Right atrium auricular region (tissue), 2 donors: ENCODE results near the gene CASTOR1. TPM values are rescaled to one million over a fixed set of nuclear protein-coding genes. Genes with fewer than 3 reads are reported as not detected.

ENCODE experiments used
- DNase-seq: peaks from one replicate; pipeline ENCODE4 v3.0.0-alpha.2; 2019; ENCODE audit warnings: low spot score
- H3K27ac ChIP-seq, 2 donors: fragments of 200-600 bp; sonication (generic); 1 replicate in 1 of 2; 2 replicates in 1 of 2; pipeline ENCODE4 v1.5.1; 2016 to 2019
- H3K27me3 ChIP-seq, 2 donors: fragments of 200-600 bp; sonication (generic); one replicate each; pipeline versions ENCODE4 v1.5.1 to v1.6.0; 2017 to 2019
- H3K36me3 ChIP-seq: fragments of 200-600 bp; sonication (generic); one replicate; pipeline ENCODE4 v1.5.1; 2016
- H3K4me1 ChIP-seq, 2 donors: fragments of 200-600 bp; sonication (generic); one replicate each; pipeline versions ENCODE4 v1.5.1 to v1.6.0; 2017 to 2019
- H3K4me3 ChIP-seq, 2 donors: fragments of 200-600 bp; sonication (generic); 1 replicate in 1 of 2; 2 replicates in 1 of 2; pipeline ENCODE4 v1.5.1; 2017 to 2019; ENCODE audit warnings: mild to moderate bottlenecking in 1 of 2, moderate library complexity in 1 of 2
- H3K9me3 ChIP-seq, 2 donors: fragments of 200-600 bp; sonication (generic); one replicate each; pipeline ENCODE4 v1.5.1; 2019
- total RNA-seq, 2 donors: library from RNA; depleted of rRNA; stranded (reverse); fragments of >200 nt; gene quantifications; one replicate each; pipeline ENCODE4 v1.1.0, GENCODE V29; 2016
- TF ChIP-seq, protein P1 (sequence below), 2 donors: fragments of 200-600 bp; sonication (generic); IDR thresholded peaks; one replicate each; pipeline ENCODE4 v1.5.1; 2019; ENCODE audit warnings: antibody characterized with exemption in 2 of 2

Gene CASTOR1
- total RNA-seq, 2 donors from 2014 or later, result 8.1 to 12.5 TPM

DNA sequence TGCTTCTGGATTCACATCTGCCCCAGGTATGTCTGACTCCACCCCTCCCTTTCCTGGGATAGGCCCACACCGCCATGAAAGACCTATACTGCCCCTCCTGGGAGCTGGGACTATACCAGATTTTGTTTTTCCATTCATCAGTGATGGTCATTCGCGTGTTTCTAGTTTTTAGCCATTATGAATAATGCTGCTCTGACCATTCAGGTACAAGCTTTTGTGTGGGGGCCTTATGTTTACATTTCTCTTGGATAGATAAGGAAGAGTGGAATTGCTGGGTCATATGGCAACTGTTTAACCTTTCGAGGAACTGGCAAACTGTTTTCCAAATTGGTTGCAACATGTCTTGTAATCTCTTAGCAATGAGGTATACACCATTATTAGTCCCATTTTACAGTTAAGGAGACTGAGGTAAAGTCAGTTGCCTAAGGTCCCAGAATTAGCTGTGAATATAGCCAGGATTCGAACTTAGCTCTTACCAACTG, 38.6 kb upstream of the CASTOR1 start:
- Histone ChIP-seq H3K27ac (no peak overlapping the region), H3K9me3 (no peaks in the 10 kb centered on the region)
- DNase-seq, result no peak

DNA sequence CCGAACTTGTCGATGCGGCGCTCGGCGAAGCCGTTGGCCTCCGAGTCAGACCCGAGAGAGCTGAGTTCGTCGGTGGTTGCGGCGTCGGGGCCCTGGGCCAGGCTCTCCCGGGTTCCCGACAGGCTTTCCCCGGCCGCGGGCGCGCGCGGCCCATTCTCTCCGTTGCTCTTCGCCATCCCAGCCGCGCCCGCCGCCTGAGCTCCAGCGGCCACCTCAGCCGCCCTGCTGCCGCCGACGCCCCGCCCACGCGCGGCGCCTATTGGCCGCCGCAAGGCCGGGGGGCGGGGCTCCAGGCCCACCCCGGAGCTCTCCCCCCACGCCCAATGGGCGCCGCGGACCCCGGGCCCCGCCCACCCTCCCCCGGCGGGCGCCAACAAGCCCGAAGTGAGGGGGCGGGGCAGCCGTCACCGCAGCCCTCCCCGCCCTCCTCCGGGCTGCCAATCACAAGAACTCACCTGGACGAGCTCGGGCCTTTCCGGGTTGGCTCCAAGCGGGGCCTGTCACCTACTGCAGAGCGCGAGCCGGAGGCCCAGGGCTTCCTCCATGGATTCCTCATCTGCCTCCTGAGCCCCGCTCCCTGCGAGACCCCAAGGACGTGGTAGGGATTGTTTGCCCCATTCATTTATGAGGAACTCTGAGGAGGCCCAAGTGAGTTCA, 37.5 kb upstream of the CASTOR1 start, which contains the start of gene TBC1D10A:
Gene TBC1D10A, minus strand, starts transcription at position 236 of the 657 bp plus-strand sequence. Its CDS starts 60 bp downstream, at position 176.
- TF ChIP-seq, protein P1, sequence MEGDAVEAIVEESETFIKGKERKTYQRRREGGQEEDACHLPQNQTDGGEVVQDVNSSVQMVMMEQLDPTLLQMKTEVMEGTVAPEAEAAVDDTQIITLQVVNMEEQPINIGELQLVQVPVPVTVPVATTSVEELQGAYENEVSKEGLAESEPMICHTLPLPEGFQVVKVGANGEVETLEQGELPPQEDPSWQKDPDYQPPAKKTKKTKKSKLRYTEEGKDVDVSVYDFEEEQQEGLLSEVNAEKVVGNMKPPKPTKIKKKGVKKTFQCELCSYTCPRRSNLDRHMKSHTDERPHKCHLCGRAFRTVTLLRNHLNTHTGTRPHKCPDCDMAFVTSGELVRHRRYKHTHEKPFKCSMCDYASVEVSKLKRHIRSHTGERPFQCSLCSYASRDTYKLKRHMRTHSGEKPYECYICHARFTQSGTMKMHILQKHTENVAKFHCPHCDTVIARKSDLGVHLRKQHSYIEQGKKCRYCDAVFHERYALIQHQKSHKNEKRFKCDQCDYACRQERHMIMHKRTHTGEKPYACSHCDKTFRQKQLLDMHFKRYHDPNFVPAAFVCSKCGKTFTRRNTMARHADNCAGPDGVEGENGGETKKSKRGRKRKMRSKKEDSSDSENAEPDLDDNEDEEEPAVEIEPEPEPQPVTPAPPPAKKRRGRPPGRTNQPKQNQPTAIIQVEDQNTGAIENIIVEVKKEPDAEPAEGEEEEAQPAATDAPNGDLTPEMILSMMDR (IDR thresholded peaks at IDR 0.05), result no peak
- H3K27ac ChIP-seq, result peak within 1 kb of the TSS; percentile 89 to 90
- no peaks in the 10 kb centered on the region for H3K27me3 ChIP-seq
- no peaks in the 10 kb centered on the region for H3K9me3 ChIP-seq
- H3K36me3 ChIP-seq, result no peaks in the 10 kb centered on the region
- peak; percentile 83 for DNase-seq
- H3K4me3 ChIP-seq, result peak within 1 kb of the TSS; percentile 91 to 99
- H3K4me1 ChIP-seq, result peaks cover 0 to 47% of the 10 kb centered on the region in 2 donors

More for the DNA sequence above, 38.6 kb upstream of the CASTOR1 start:
- TF ChIP-seq, protein P1 (IDR thresholded peaks at IDR 0.05), result no peak
- Histone ChIP-seq H3K36me3 (peaks cover 7% of the 10 kb centered on the region), H3K27me3 (no peaks in the 10 kb centered on the region), H3K4me1 (peaks cover 0 to 37% of the 10 kb centered on the region in 2 donors), H3K4me3 (no peak overlapping the region)

DNA sequence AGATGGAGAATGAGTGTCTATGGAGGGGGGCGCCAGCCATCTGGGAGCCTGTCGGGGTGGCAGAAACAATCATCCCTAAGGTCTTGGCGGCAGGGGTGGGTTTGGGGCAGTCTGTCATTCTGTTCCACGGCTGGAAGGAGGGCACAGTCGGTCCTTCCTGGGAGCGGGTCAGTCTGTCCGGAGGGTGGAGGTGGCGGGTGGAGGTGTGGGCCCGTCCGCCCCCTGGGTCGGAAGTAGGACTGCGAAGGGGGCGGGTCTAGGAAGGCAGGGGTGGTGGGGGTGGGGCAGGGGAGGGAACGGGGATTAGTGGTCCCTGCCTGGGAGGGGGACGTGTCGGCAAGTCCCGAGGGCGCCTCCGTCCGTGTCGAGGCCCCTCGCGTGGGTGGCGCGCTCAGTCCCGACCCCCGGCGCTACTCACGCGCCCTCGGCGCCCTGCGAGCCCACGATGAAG, 37.0 kb upstream of the CASTOR1 start:
- H3K36me3 ChIP-seq, result no peaks in the 10 kb centered on the region
- no peak for DNase-seq
- H3K4me3 ChIP-seq, result peak overlapping the region; percentile 91 to 99
- H3K27ac ChIP-seq, result peak overlapping the region; percentile 89 to 90
- H3K4me1 ChIP-seq, result peaks cover 0 to 52% of the 10 kb centered on the region in 2 donors
- H3K9me3 ChIP-seq, result no peaks in the 10 kb centered on the region
- H3K27me3 ChIP-seq, result no peaks in the 10 kb centered on the region
- TF ChIP-seq, protein P1 (IDR thresholded peaks at IDR 0.05), result no peak

DNA sequence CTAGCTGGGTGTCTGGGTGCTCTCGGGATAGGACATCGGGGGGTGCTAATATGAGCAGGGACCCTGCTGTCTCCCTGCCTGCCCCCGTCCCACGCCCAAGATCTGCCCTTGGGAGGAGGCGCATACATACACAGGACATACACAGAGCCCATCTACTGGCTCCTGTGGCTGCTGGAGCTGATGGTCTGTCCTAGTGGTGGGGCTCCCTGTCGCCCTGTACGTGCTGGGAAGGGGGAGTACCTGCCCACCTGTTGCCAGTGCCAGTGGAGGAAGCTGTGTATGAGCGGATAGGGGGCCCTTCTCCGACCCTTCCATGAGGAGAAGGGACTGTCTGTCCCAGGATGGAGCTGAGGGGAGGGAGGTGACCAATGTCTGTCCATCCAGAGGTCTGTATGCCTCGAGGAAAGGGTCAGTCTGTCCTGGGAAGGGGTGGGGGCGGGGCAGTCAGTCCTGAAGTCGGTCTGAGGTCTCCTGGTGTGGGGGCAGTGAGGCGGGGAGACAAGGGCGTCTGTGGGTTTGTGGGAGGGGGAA, 36.5 kb upstream of the CASTOR1 start:
- no peak for DNase-seq
- no peaks in the 10 kb centered on the region for H3K9me3 ChIP-seq
- peak overlapping the region; percentile 91 to 99 for H3K4me3 ChIP-seq
- TF ChIP-seq, protein P1 (IDR thresholded peaks at IDR 0.05), result no peak
- peaks cover 0 to 57% of the 10 kb centered on the region in 2 donors for H3K4me1 ChIP-seq
- no peaks in the 10 kb centered on the region for H3K27me3 ChIP-seq
- H3K36me3 ChIP-seq, result no peaks in the 10 kb centered on the region
- H3K27ac ChIP-seq, result peak overlapping the region; percentile 89 to 90

DNA sequence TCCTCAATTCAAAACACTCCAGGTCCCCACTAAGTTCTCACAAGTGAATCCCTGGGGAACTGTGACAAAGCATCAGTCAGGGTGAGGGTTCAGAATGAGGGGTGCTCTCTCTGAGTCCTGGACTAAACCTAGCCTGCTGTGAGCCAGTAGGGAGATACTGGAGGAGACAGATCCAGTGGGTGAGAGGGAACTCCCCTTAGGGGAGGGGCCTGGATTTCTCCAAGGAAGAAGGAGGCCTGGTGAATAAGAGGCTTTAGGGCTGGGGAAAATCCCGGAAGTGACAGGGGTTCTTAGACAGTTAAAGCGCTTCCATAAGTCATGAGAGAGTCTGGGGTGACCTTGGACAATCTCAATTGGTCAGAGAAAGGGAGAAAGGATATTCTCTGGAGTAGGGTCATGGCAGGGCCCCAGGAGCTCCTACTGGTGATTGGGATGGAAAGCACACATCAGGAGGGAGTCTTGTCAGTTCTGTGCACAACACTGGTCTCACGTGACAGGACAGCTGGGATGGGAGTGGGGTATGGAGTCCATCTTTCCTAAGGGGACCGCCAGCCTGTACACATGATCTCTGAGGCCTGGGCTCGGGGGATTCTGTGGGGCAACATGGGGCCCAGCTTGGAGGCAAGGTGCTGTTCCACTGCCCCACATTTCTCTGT, 35.9 kb upstream of the CASTOR1 start:
- Histone ChIP-seq H3K27ac (peak overlapping the region; percentile 89 to 90), H3K27me3 (no peaks in the 10 kb centered on the region), H3K36me3 (no peaks in the 10 kb centered on the region), H3K4me1 (peaks cover 0 to 63% of the 10 kb centered on the region in 2 donors), H3K4me3 (peak overlapping the region; percentile 91 to 99), H3K9me3 (no peaks in the 10 kb centered on the region)
- peak; percentile 84 for DNase-seq
- TF ChIP-seq, protein P1 (IDR thresholded peaks at IDR 0.05), result no peak
